ENCODE data around the gene PRC1.

PRC1 gene

DNA sequence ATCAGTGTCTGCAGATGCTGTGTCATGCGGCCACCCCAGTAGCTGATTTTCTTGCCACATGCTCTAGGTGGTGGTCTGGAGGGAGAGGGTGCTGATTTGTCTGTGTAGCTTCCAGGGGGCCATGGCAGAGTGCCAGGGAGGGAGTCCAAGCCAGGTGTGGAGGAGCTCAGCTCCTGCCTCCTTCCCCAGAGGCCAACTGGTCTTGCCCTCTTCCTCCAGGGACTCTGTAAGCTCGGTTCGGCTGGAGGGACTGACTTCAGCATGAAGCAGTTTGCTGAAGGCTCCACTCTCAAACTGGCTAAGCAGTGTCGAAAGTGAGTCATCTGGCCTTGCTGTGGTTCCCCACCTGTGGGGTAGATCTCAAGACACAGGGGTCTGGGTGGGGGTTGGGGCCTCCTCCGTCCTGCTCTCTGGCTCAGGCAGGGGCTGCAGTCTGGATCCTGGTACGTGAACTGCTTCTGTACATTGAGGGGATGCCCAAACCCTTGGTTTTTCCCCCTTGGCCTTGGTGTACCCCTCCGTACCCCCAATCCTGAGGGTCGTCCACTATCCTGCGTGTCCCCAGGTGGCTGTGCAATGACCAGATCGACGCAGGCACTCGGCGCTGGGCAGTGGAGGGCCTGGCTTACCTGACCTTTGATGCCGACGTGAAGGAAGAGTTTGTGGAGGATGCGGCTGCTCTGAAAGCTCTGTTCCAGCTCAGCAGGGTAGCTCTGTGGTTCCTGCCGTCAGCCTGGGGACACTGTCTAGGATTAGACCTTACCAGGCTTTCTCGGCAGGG, 46.6 kb downstream of the PRC1 start:
- H3K79me2 ChIP-seq (ENCODE audit: control insufficient read depth, insufficient read depth, low read length, unreplicated experiment): no peaks in the 10 kb centered on the region
- peaks cover 41% of the 10 kb centered on the region; the same call in 1 of the 2 replicates for H3K36me3 ChIP-seq (ENCODE audit: insufficient read depth, low read length)
- no peak overlapping the region for H3K27ac ChIP-seq (ENCODE audit: low read depth, low read length)
- no peaks in the 10 kb centered on the region for H3K27me3 ChIP-seq (ENCODE audit: insufficient read depth, low read length)
- no peak overlapping the region for H2AFZ ChIP-seq (ENCODE audit: low read length, unreplicated experiment)
- H3K4me3 ChIP-seq (ENCODE audit: low read depth, low read length): no peak overlapping the region
- peaks cover 8% of the 10 kb centered on the region for H3K4me1 ChIP-seq (ENCODE audit: control insufficient read depth, insufficient read depth, low read length, unreplicated experiment)

DNA sequence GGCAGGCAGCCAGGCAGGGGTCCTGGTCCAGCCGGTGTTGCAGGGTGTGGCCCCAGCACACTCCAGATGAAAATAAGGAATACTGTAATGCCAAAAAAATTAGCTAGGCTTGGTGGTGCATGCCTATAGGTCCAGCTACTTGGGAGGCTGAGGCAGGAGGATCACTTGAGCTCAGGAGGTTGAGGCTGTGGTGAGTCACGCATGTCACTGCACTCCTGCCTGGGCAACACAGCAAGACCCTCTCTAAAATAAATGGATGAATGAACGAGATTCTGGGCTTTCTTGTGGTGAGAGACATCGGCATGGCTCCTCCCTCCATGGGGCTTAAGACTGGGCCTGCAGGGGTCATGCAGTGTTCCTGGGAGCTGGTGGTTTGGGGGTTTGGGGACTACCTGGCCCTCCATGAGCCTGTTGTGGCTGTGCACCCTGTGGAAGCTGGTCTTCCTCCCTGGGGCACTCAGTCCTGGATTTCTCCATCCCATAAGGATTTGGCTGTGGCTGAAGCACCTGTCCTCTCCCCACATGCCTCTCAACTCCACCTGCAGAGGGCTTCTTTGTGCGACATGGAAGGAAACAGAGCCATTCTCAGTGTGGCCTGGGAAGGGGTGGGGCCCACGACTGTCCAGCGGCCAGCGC, 47.3 kb downstream of the PRC1 start:
- H3K4me3 ChIP-seq (ENCODE audit: low read depth, low read length): no peak overlapping the region
- no peak overlapping the region for H3K27ac ChIP-seq (ENCODE audit: low read depth, low read length)
- no peaks in the 10 kb centered on the region for H3K27me3 ChIP-seq (ENCODE audit: insufficient read depth, low read length)
- H3K79me2 ChIP-seq (ENCODE audit: control insufficient read depth, insufficient read depth, low read length, unreplicated experiment): no peaks in the 10 kb centered on the region
- peaks cover 8% of the 10 kb centered on the region for H3K4me1 ChIP-seq (ENCODE audit: control insufficient read depth, insufficient read depth, low read length, unreplicated experiment)
- no peak overlapping the region for H2AFZ ChIP-seq (ENCODE audit: low read length, unreplicated experiment)
- peaks cover 45% of the 10 kb centered on the region; the same call in 1 of the 2 replicates for H3K36me3 ChIP-seq (ENCODE audit: insufficient read depth, low read length)

DNA sequence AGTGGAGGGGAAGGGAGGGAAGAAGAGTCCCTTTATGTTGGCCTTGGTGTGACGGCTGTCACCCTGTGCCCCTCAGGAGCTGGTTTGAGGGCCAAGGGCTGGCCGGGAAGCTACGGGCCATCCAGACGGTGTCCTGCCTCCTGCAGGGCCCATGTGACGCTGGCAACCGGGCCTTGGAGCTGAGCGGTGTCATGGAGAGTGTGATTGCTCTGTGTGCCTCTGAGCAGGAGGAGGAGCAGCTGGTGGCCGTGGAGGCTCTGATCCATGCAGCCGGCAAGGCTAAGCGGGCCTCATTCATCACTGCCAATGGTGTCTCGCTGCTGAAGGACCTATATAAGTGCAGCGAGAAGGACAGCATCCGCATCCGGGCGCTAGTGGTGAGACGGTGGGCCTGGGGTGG, 47.8 kb downstream of the PRC1 start:
- Histone ChIP-seq H3K27ac (ENCODE audit: low read depth, low read length) (no peak overlapping the region), H3K4me3 (ENCODE audit: low read depth, low read length) (no peak overlapping the region), H2AFZ (ENCODE audit: low read length, unreplicated experiment) (no peak overlapping the region), H3K36me3 (ENCODE audit: insufficient read depth, low read length) (peaks cover 40% of the 10 kb centered on the region; the same call in 1 of the 2 replicates), H3K27me3 (ENCODE audit: insufficient read depth, low read length) (no peaks in the 10 kb centered on the region), H3K4me1 (ENCODE audit: control insufficient read depth, insufficient read depth, low read length, unreplicated experiment) (peaks cover 8% of the 10 kb centered on the region), H3K79me2 (ENCODE audit: control insufficient read depth, insufficient read depth, low read length, unreplicated experiment) (no peaks in the 10 kb centered on the region)

- Histone ChIP-seq H3K79me2 (ENCODE audit: control insufficient read depth, insufficient read depth, low read length, unreplicated experiment) (no peaks in the 10 kb centered on the region), H3K4me1 (ENCODE audit: control insufficient read depth, insufficient read depth, low read length, unreplicated experiment) (peaks cover 8% of the 10 kb centered on the region), H3K4me3 (ENCODE audit: low read depth, low read length) (no peak overlapping the region), H2AFZ (ENCODE audit: low read length, unreplicated experiment) (no peak overlapping the region), H3K36me3 (ENCODE audit: insufficient read depth, low read length) (peaks cover 35% of the 10 kb centered on the region; the same call in 1 of the 2 replicates), H3K27ac (ENCODE audit: low read depth, low read length) (no peak overlapping the region), H3K27me3 (ENCODE audit: insufficient read depth, low read length) (no peaks in the 10 kb centered on the region)
Observed at GRCh38 chr15:90945091-90945490, 49.2 kb downstream of the PRC1 start.

DNA sequence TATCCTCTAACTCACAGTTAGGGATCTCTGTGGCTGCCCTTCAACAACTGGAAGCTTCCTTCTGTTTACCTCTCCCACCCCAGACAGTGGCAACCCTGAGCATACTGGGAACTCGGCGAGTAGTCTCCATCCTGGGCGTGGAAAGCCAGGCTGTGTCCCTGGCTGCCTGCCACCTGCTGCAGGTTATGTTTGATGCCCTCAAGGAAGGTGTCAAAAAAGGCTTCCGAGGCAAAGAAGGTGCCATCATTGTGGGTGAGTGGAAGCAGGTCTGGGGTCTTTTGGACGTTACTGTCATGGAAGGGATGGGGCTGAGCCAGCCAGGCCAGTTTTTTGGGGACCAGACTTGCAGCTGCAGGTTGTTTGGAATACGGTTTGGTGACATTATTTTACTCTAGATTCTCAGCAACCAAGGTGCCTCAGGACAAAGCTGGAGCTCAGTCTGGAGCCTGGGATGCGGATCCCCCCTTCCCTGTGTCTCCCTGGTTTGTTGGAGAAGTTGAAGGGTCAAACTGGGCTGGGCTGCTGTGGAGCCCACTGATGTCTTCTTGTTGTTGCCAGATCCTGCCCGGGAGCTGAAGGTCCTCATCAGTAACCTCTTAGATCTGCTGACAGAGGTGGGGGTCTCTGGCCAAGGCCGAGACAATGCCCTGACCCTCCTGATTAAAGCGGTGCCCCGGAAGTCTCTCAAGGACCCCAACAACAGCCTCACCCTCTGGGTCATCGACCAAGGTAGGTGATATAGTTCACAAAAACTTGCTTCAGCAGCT, 51.8 kb downstream of the PRC1 start:
- H3K79me2 ChIP-seq (ENCODE audit: control insufficient read depth, insufficient read depth, low read length, unreplicated experiment): peaks cover 6% of the 10 kb centered on the region
- no peak overlapping the region for H3K4me3 ChIP-seq (ENCODE audit: low read depth, low read length)
- H2AFZ ChIP-seq (ENCODE audit: low read length, unreplicated experiment): no peak overlapping the region
- H3K27me3 ChIP-seq (ENCODE audit: insufficient read depth, low read length): no peaks in the 10 kb centered on the region
- no peaks in the 10 kb centered on the region for H3K4me1 ChIP-seq (ENCODE audit: control insufficient read depth, insufficient read depth, low read length, unreplicated experiment)
- no peak overlapping the region for H3K27ac ChIP-seq (ENCODE audit: low read depth, low read length)
- H3K36me3 ChIP-seq (ENCODE audit: insufficient read depth, low read length): peaks cover 36% of the 10 kb centered on the region; the same call in 1 of the 2 replicates

DNA sequence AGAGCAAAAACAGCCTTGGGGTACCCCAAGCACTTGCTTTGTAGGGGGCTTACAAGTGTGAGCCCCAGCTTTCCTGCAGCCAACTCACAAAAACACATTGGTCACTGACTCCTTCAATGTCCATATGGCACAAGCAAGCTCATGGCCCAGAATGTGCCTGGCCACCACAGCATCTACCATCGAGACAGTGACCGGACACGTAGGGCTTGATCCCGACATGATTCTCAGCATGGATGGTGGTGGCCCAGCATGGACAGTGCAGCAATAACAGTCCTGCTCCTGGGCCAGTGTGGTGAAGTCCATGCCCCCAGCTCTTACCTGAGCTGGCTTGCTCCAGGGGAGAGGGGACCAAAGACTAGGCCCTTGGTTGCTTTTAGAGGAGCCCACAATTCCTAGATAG, 53.3 kb downstream of the PRC1 start:
- Histone ChIP-seq H3K27me3 (ENCODE audit: insufficient read depth, low read length) (no peaks in the 10 kb centered on the region), H3K79me2 (ENCODE audit: control insufficient read depth, insufficient read depth, low read length, unreplicated experiment) (peaks cover 16% of the 10 kb centered on the region), H3K27ac (ENCODE audit: low read depth, low read length) (no peak overlapping the region), H3K4me3 (ENCODE audit: low read depth, low read length) (no peak overlapping the region), H3K4me1 (ENCODE audit: control insufficient read depth, insufficient read depth, low read length, unreplicated experiment) (peaks cover 10% of the 10 kb centered on the region), H3K36me3 (ENCODE audit: insufficient read depth, low read length) (peaks cover 26% of the 10 kb centered on the region; the same call in 1 of the 2 replicates), H2AFZ (ENCODE audit: low read length, unreplicated experiment) (no peak overlapping the region)

GRCh38 chr15:90939756-90940155, 54.6 kb downstream of the PRC1 start:
- H3K36me3 ChIP-seq (ENCODE audit: insufficient read depth, low read length): peaks cover 22% of the 10 kb centered on the region; the same call in 1 of the 2 replicates
- H2AFZ ChIP-seq (ENCODE audit: low read length, unreplicated experiment): no peak overlapping the region
- peaks cover 12% of the 10 kb centered on the region for H3K4me1 ChIP-seq (ENCODE audit: control insufficient read depth, insufficient read depth, low read length, unreplicated experiment)
- H3K79me2 ChIP-seq (ENCODE audit: control insufficient read depth, insufficient read depth, low read length, unreplicated experiment): peaks cover 23% of the 10 kb centered on the region
- no peak overlapping the region for H3K4me3 ChIP-seq (ENCODE audit: low read depth, low read length)
- H3K27me3 ChIP-seq (ENCODE audit: insufficient read depth, low read length): no peaks in the 10 kb centered on the region
- no peak overlapping the region for H3K27ac ChIP-seq (ENCODE audit: low read depth, low read length)

DNA sequence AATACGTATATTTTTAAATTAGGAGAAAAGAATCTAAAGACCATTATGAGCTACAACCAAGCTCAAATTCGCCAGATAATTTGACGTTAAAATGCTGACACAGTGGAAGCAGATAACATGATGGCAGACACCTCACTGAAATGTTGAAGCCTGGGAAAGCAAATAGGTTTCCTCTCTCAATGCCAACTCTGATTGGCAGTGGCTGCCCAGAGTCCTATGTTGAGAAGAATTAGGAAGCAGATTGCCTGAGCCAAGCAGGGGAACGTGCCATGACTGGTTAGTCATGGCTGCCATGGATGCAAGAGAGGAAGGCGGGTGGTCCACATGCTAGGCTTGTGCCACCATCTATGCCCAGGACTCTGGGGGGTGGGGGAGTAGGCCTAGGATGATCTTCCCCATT, 56.1 kb downstream of the PRC1 start:
- Histone ChIP-seq H3K4me1 (ENCODE audit: control insufficient read depth, insufficient read depth, low read length, unreplicated experiment) (peaks cover 16% of the 10 kb centered on the region), H3K27ac (ENCODE audit: low read depth, low read length) (no peak overlapping the region), H3K4me3 (ENCODE audit: low read depth, low read length) (no peak overlapping the region), H3K27me3 (ENCODE audit: insufficient read depth, low read length) (no peaks in the 10 kb centered on the region), H3K36me3 (ENCODE audit: insufficient read depth, low read length) (peaks cover 17% of the 10 kb centered on the region; the same call in 1 of the 2 replicates), H2AFZ (ENCODE audit: low read length, unreplicated experiment) (no peak overlapping the region), H3K79me2 (ENCODE audit: control insufficient read depth, insufficient read depth, low read length, unreplicated experiment) (peaks cover 23% of the 10 kb centered on the region)

DNA sequence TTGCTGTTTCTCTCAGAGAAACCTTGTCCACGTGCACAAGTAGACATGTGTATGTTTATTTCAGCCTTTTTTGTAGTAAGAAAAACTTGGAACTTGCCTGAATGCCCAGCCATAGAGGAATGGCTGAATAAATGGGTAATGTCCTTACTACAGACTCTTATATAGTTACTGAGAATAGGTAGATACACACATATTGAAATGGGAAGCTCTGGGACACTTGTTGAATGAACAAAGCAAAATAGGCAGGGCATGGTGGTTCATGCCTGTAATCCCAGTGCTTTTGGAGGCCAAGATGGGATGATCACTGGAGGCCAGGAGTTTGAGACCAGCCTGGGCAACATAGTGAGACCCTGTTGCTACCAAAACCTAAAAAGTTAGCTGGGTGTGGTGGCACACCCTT, 57.5 kb downstream of the PRC1 start:
- no peak overlapping the region for H2AFZ ChIP-seq (ENCODE audit: low read length, unreplicated experiment)
- peaks cover 23% of the 10 kb centered on the region for H3K79me2 ChIP-seq (ENCODE audit: control insufficient read depth, insufficient read depth, low read length, unreplicated experiment)
- peaks cover 17% of the 10 kb centered on the region for H3K4me1 ChIP-seq (ENCODE audit: control insufficient read depth, insufficient read depth, low read length, unreplicated experiment)
- H3K4me3 ChIP-seq (ENCODE audit: low read depth, low read length): peak overlapping the region; percentile 99
- peaks cover 14% of the 10 kb centered on the region; the same call in 1 of the 2 replicates for H3K36me3 ChIP-seq (ENCODE audit: insufficient read depth, low read length)
- H3K27me3 ChIP-seq (ENCODE audit: insufficient read depth, low read length): no peaks in the 10 kb centered on the region
- H3K27ac ChIP-seq (ENCODE audit: low read depth, low read length): no peak overlapping the region

DNA sequence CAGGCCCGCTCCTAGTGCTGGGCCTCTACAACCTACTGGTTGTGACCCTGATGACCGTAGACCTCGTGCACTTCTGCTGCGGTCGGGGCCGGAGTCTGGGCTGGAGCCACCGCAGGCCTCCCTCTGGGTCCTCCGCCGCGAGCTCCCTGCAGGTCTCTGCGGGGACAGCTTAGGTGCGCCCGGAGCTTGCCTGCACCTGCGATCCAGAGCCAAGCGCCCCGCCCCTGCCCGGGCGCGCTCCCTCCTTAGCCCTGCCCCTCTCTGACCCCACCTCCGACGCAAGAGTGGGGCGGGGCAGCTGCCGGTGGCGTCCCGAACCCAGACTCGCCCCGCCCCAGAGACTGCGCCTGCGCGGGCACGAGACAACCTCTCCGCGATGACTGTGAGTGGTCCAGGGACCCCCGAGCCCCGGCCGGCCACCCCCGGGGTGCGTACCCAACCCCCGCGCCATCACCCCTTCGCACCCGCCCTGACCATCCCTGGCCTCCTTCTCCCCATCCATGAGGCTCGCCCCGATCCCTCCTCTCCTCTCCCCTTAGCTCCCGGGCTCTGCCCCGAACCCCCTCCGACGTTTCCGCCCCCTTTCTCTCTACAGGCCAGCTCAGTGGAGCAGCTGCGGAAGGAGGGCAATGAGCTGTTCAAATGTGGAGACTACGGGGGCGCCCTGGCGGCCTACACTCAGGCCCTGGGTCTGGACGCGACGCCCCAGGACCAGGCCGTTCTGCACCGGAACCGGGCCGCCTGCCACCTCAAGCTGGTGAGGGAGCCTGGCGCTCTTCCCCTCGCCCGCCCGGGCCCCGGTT, 59.2 kb downstream of the PRC1 start, which contains the start of gene UNC45A:
Gene UNC45A, plus strand, starts transcription at position 337 of the 803 bp plus-strand sequence. Its CDS starts 40 bp downstream, at position 377.
- Histone ChIP-seq H2AFZ (ENCODE audit: low read length, unreplicated experiment) (peak within 1 kb of the TSS; percentile 72), H3K4me1 (ENCODE audit: control insufficient read depth, insufficient read depth, low read length, unreplicated experiment) (peaks cover 18% of the 10 kb centered on the region), H3K79me2 (ENCODE audit: control insufficient read depth, insufficient read depth, low read length, unreplicated experiment) (peaks cover 23% of the 10 kb centered on the region), H3K4me3 (ENCODE audit: low read depth, low read length) (peak within 1 kb of the TSS; percentile 99), H3K36me3 (ENCODE audit: insufficient read depth, low read length) (peaks cover 10% of the 10 kb centered on the region; the same call in 1 of the 2 replicates), H3K27ac (ENCODE audit: low read depth, low read length) (no peak within 1 kb of the TSS; the same call in 1 of the 2 replicates), H3K27me3 (ENCODE audit: insufficient read depth, low read length) (no peaks in the 10 kb centered on the region)

Data from ACC112 (cell line).